Adrenal gland (tissue), 12 donors: Measurements from ENCODE around the gene KRT72. TPM values are rescaled to one million over a fixed set of nuclear protein-coding genes. Genes with fewer than 3 reads are reported as not detected.

Source experiments
- DNase-seq, 7 donors: peaks; one replicate each; pipeline ENCODE4 v3.0.0-alpha.2; 2019 to 2020
- H3K27ac ChIP-seq, 5 donors: fragments of 200-600 bp; sonication (generic) in 4 of 5; 1 replicate in 3 of 5; 2 replicates in 2 of 5; pipeline versions ENCODE4 v1.5.1 to v1.8.0; 2016 to 2020; ENCODE audit warnings: mild to moderate bottlenecking in 1 of 5
- H3K27me3 ChIP-seq: fragments of 200-600 bp; 2 replicates; pipeline ENCODE4 v1.8.0; 2021
- H3K36me3 ChIP-seq, 2 donors: fragments of 200-600 bp; replicated peaks in 1 of 2; 1 replicate in 1 of 2; 2 replicates in 1 of 2; pipeline versions ENCODE4 v1.5.1 to v1.8.0; 2018 to 2022
- H3K4me1 ChIP-seq, 2 donors: fragments of 200-600 bp; replicated peaks in 1 of 2; 1 replicate in 1 of 2; 2 replicates in 1 of 2; pipeline versions ENCODE4 v1.5.1 to v1.8.0; 2018 to 2021
- H3K4me3 ChIP-seq, 4 donors: fragments of 200-600 bp; sonication (generic) in 3 of 4; one replicate each; pipeline ENCODE4 v1.5.1; 2016 to 2018
- H3K9me3 ChIP-seq, 3 donors: fragments of 200-600 bp; sonication (generic) in 1 of 3; replicated peaks in 1 of 3; 1 replicate in 2 of 3; 2 replicates in 1 of 3; pipeline versions ENCODE4 v1.5.1 to v1.8.0; 2016 to 2021
- POLR2A ChIP-seq, 2 donors: fragments of 450-650 bp; IDR thresholded peaks; one replicate each; pipeline ENCODE4 v1.6.1; 2017; ENCODE audit warnings: antibody characterized with exemption in 2 of 2, mild to moderate bottlenecking in 2 of 2, moderate library complexity in 1 of 2
- WGBS, 4 donors: extraction: QIAGEN DNeasy Blood & Tissue Kit in 2 of 4; methylation state at CpG; one replicate each; pipeline versions ENCODE4 v1.1.5 to v1.1.7; 2013 to 2017; 5-methylcytosine and 5-hydroxymethylcytosine counted together
- intact Hi-C, 2 donors: fragments of 100-400 bp; cut with DNase I; formaldehyde crosslinking; loops; one replicate each; pipeline versions ENCODE4 v1.14.1 to v1.15.0; 2022 to 2023
- polyA plus RNA-seq, 3 donors: library from polyadenylated mRNA; stranded (reverse); fragments of 200-250 nt in 2 of 3; fragments of 350-450 nt in 1 of 3; fragmentation: Illumina TruSeq in 1 of 3; extraction: RNeasy Lipid Tissue Mini Kit (QIAGEN cat#74804) in 1 of 3; gene quantifications; one replicate each; pipeline ENCODE4 v1.2.3, GENCODE V29; 2013 to 2014
- total RNA-seq, 9 donors: library from RNA; depleted of rRNA in 4 of 9; stranded (reverse); fragments of >200 nt in 4 of 9; fragments of 120-200 nt in 1 of 9; fragmentation: NEBNext Ultra II Directional in 1 of 9; extraction: Animal tissue kit (Norgen Biotek cat#: 25700) in 1 of 9; gene quantifications; one replicate each; pipeline versions ENCODE4 v1.1.0 to v1.2.4, GENCODE V29; 2013 to 2023
- TF ChIP-seq, protein P1 (sequence below), 6 experiments: fragments of 450-650 bp in 4 of 6; fragments of 200-600 bp in 2 of 6; sonication (generic) in 1 of 6; IDR thresholded peaks; 1 replicate in 5 of 6; 2 replicates in 1 of 6; pipeline versions ENCODE4 v1.5.1 to v1.8.0; 2016 to 2021; ENCODE audit warnings: antibody characterized with exemption in 6 of 6, mild to moderate bottlenecking in 2 of 6, moderate library complexity in 1 of 6
- donor health status: healthy with polysubstance abuse.
- donor health status: Bipolar disorder and iron deficiency.
- donor health status: DM: yes; HTN: yes; CAD: no.
- donor health status: DM: no; HTN: no; CAD: no.
- donor health status: DM: no; HTN: no; CAD: no.
- donor health status: DM: yes; HTN: yes; CAD: no.

The KRT72 gene
- total and polyA plus RNA-seq, 12 donors: 0.14 to 2.7 TPM; not detected in 10

DNA sequence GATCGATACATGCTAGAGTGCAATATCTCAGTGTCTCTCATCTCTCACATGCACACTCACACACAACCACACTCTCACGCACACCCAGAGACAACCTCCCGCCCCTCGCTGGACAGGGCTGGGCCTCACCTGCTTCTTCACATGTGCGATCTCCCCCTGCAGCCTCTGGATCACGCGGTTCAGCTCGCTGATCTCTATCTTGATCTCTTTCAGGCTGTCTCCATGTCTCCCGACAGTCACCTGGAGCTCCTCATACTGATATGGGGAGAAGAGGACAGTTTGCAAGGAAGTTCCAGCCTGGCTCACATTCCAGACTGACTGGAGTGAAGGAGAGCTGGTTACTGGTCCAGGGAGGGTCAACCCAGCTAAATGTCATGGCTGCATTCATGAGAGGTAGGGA lies 46.3 kb upstream of the KRT72 start:
- intact Hi-C loops: no loop called here

DNA sequence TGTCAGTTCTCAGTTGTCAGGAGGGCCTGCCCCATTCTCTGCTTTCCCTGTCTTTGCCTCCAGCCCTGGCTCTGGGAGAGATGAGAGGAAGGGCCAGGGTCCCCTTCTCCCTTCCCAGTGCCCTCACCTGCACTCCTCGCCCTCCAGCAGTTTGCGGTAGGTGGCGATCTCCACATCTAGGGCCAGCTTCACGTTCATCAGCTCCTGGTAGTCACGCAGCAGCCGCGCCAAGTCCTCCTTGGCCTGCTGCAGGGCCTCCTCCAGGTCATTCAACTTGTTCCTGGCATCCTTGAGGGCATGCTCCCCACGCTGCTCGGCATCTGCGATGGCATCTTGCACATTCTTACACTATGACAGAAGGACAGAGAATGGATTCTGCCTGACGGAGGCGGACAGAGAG lies 45.4 kb upstream of the KRT72 start:
- Histone ChIP-seq H3K4me1 (no peaks in the 10 kb centered on the region), H3K4me3 (no peak overlapping the region), H3K27me3 (no peaks in the 10 kb centered on the region), H3K9me3 (no peaks in the 10 kb centered on the region), H3K27ac (no peak overlapping the region), H3K36me3 (no peaks in the 10 kb centered on the region)
- no peak for DNase-seq
- 85 to 89% (median 87%) methylated on average over 7 to 12 of the region's 12 CpGs for WGBS, 4 donors
- TF ChIP-seq POLR2A (IDR thresholded peaks at IDR 0.05): no peak
- TF ChIP-seq, protein P1, sequence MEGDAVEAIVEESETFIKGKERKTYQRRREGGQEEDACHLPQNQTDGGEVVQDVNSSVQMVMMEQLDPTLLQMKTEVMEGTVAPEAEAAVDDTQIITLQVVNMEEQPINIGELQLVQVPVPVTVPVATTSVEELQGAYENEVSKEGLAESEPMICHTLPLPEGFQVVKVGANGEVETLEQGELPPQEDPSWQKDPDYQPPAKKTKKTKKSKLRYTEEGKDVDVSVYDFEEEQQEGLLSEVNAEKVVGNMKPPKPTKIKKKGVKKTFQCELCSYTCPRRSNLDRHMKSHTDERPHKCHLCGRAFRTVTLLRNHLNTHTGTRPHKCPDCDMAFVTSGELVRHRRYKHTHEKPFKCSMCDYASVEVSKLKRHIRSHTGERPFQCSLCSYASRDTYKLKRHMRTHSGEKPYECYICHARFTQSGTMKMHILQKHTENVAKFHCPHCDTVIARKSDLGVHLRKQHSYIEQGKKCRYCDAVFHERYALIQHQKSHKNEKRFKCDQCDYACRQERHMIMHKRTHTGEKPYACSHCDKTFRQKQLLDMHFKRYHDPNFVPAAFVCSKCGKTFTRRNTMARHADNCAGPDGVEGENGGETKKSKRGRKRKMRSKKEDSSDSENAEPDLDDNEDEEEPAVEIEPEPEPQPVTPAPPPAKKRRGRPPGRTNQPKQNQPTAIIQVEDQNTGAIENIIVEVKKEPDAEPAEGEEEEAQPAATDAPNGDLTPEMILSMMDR (IDR thresholded peaks at IDR 0.05): no peak
- intact Hi-C loops: no loop called here

More for the DNA sequence above, 46.3 kb upstream of the KRT72 start:
- peaks cover under 1% of the 10 kb centered on the region for H3K27me3 ChIP-seq
- H3K4me1 ChIP-seq: no peaks in the 10 kb centered on the region
- H3K27ac ChIP-seq: no peak overlapping the region
- no peaks in the 10 kb centered on the region for H3K9me3 ChIP-seq
- no peak for TF ChIP-seq POLR2A (IDR thresholded peaks at IDR 0.05)
- TF ChIP-seq, protein P1 (IDR thresholded peaks at IDR 0.05): no peak
- no peak overlapping the region for H3K4me3 ChIP-seq
- H3K36me3 ChIP-seq: no peaks in the 10 kb centered on the region
- 92 to 97% (median 93%) methylated on average over 9 of the region's 9 CpGs for WGBS, 4 donors
- no peak for DNase-seq

DNA sequence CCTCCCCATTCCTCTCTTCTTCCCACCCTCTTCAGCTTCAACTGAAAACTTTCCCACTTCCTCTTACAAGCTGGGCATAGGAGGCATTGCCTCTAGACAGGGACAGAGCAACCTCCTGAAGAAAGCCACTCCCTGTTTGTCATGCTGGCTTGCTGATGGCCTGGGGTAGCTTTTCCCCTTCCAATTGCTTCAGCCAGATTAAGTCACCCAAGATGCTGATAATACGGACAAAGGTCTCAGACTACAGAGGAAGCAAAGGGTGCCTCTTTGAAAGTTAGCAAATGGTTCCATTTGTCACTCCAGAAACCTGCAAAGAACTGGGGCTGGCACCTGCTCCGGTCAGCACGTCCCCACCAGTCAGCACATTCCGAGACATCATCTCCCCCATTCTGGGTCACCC lies 44.7 kb upstream of the KRT72 start:
- Histone ChIP-seq H3K27ac (no peak overlapping the region), H3K36me3 (no peaks in the 10 kb centered on the region), H3K9me3 (no peaks in the 10 kb centered on the region), H3K4me3 (no peak overlapping the region), H3K4me1 (no peaks in the 10 kb centered on the region), H3K27me3 (no peaks in the 10 kb centered on the region)
- DNase-seq: no peak
- intact Hi-C loops: no loop called here
- 67 to 85% (median 76%) methylated on average over 3 to 4 of the region's 4 CpGs for WGBS, 4 donors
- TF ChIP-seq POLR2A (IDR thresholded peaks at IDR 0.05): no peak
- TF ChIP-seq, protein P1 (IDR thresholded peaks at IDR 0.05): no peak

GRCh38 chr12:52645120-52645761 lies 44.0 kb upstream of the KRT72 start:
- Histone ChIP-seq H3K27me3 (peaks cover 3% of the 10 kb centered on the region), H3K36me3 (no peaks in the 10 kb centered on the region), H3K4me3 (no peak overlapping the region), H3K4me1 (no peaks in the 10 kb centered on the region), H3K27ac (no peak overlapping the region), H3K9me3 (no peaks in the 10 kb centered on the region)
- intact Hi-C loops: no loop called here
- no peak for TF ChIP-seq POLR2A (IDR thresholded peaks at IDR 0.05)
- TF ChIP-seq, protein P1 (IDR thresholded peaks at IDR 0.05): no peak
- WGBS, 4 donors: 66 to 78% (median 73%) methylated on average over 7 of the region's 7 CpGs
- DNase-seq: no peak
